EH (cell line): ENCODE results near the gene RGSL1.

Experiments used
- DNase-seq: peaks from one replicate; pipeline ENCODE4 v3.0.0-alpha.2; 2015; ENCODE audit warnings: low read depth

The RGSL1 gene

GRCh38 chr1:182588500-182589396 lies 138.8 kb downstream of the RGSL1 start, which contains the start of gene RNASEL:
Gene RNASEL, minus strand, starts transcription at chr1:182589256. Its CDS starts 2,450 bp downstream, at chr1:182586806.
- peak; percentile 82 for DNase-seq

- DNase-seq: no peak
Observed at GRCh38 chr1:182589520-182589919, 139.6 kb downstream of the RGSL1 start.

GRCh38 chr1:182589931-182590330 lies 140.0 kb downstream of the RGSL1 start:
- no peak for DNase-seq

- DNase-seq: peak; percentile 74
Observed at GRCh38 chr1:182595641-182596240, 145.8 kb downstream of the RGSL1 start.

GRCh38 chr1:182596934-182597333 lies 147.0 kb downstream of the RGSL1 start:
- no peak for DNase-seq

- DNase-seq: no peak
Observed at GRCh38 chr1:182598296-182598695, 148.3 kb downstream of the RGSL1 start.

- DNase-seq: no peak
Observed at GRCh38 chr1:182599339-182599738, 149.4 kb downstream of the RGSL1 start.

GRCh38 chr1:182600036-182600713 lies 150.2 kb downstream of the RGSL1 start:
- DNase-seq: no peak

GRCh38 chr1:182600745-182601415 lies 150.9 kb downstream of the RGSL1 start:
- no peak for DNase-seq

GRCh38 chr1:182601416-182601786 lies 151.5 kb downstream of the RGSL1 start:
- peak; percentile 75 for DNase-seq

GRCh38 chr1:182601913-182602312 lies 152.0 kb downstream of the RGSL1 start:
- no peak for DNase-seq

- peak; percentile 30 for DNase-seq
Observed at GRCh38 chr1:182602935-182603645, 153.1 kb downstream of the RGSL1 start.

GRCh38 chr1:182603646-182604174 lies 153.8 kb downstream of the RGSL1 start:
- no peak for DNase-seq

- peak; percentile 82 for DNase-seq
Observed at GRCh38 chr1:182604175-182605164, 154.5 kb downstream of the RGSL1 start, which contains the start of gene RGS16. Gene RGS16, minus strand, starts transcription at chr1:182604389. Its CDS starts 130 bp downstream, at chr1:182604259.

- no peak for DNase-seq
Observed at GRCh38 chr1:182607566-182607965, 157.6 kb downstream of the RGSL1 start.

GRCh38 chr1:182608236-182608635 lies 158.3 kb downstream of the RGSL1 start:
- DNase-seq: no peak

GRCh38 chr1:182608845-182609610 lies 159.1 kb downstream of the RGSL1 start:
- DNase-seq: peak; percentile 70
